Pancreas (tissue), 10 donors: Measurements from ENCODE around the gene DNAH17. TPM values are rescaled to one million over a fixed set of nuclear protein-coding genes. Genes with fewer than 3 reads are reported as not detected.

ENCODE experiments used
- ATAC-seq, 4 donors: fragments of 200-7000 bp; cut with Tn5 transposase; one replicate each; pipeline versions ENCODE4 v1.8.0 to v1.9.1; 2020; ENCODE audit warnings: mild to moderate bottlenecking in 4 of 4, moderate library complexity in 4 of 4
- DNase-seq, 6 donors: peaks; one replicate each; pipeline ENCODE4 v3.0.0-alpha.2; 2020
- FAIRE-seq: peaks from 2 replicates; lab custom pipeline; 2012; peaks lifted over from hg19 to GRCh38; lab: Jason Lieb, UNC
- H3K27ac ChIP-seq, 4 donors: fragments of 200-600 bp; sonication (generic); 1 replicate in 3 of 4; 2 replicates in 1 of 4; pipeline versions ENCODE4 v1.5.0 to v1.8.0; 2020
- H3K27me3 ChIP-seq, 4 donors: fragments of 200-600 bp; one replicate each; pipeline ENCODE4 v1.8.0; 2021
- H3K36me3 ChIP-seq, 3 donors: fragments of 200-600 bp; sonication (generic) in 1 of 3; one replicate each; pipeline versions ENCODE4 v1.5.0 to v1.8.0; 2020 to 2021
- H3K4me1 ChIP-seq, 3 donors: fragments of 200-600 bp; one replicate each; pipeline ENCODE4 v1.8.0; 2021
- H3K4me3 ChIP-seq, 4 donors: fragments of 200-600 bp; sonication (generic) in 2 of 4; one replicate each; pipeline versions ENCODE4 v1.5.0 to v1.8.0; 2020 to 2021
- H3K9me3 ChIP-seq, 4 donors: fragments of 200-600 bp; one replicate each; pipeline ENCODE4 v1.8.0; 2021
- CTCF ChIP-seq, 4 donors: fragments of 200-600 bp; sonication (generic) in 3 of 4; IDR thresholded peaks; one replicate each; pipeline versions ENCODE4 v1.5.0 to v1.8.0; 2021; ENCODE audit warnings: antibody characterized with exemption in 4 of 4
- WGBS, 2 donors: extraction: QIAGEN DNeasy Blood & Tissue Kit; methylation state at CpG; one replicate each; pipeline ENCODE4 v1.1.7; 2013; 5-methylcytosine and 5-hydroxymethylcytosine counted together
- intact Hi-C, 3 donors: fragments of 100-400 bp; cut with DNase I; formaldehyde crosslinking; loops; one replicate each; pipeline versions ENCODE4 v1.11.1 to v1.14.2; 2022
- polyA plus RNA-seq, 2 donors: library from polyadenylated mRNA; stranded (reverse); fragments of 200-250 nt; gene quantifications; one replicate each; pipeline ENCODE4 v1.2.3, GENCODE V29; 2013
- total RNA-seq, 6 donors: library from RNA; stranded (reverse); fragmentation: NEBNext Ultra II Directional in 4 of 6; extraction: Animal tissue kit (Norgen Biotek cat#: 25700) in 4 of 6; gene quantifications; one replicate each; pipeline versions ENCODE4 v1.2.1 to v1.2.4, GENCODE V29; 2021 to 2023
- donor health status: healthy with polysubstance abuse.
- donor health status: DM: no; HTN: no; CAD: no; lungs with moderate emphysema.
- donor health status: DM: no; HTN: no; CAD: no.
- donor health status: control.
- donor health status: control.
- donor health status: Bipolar disorder and iron deficiency.
- donor health status: DM: yes; HTN: yes; CAD: no.
- donor health status: DM: no; HTN: no; CAD: no.
- donor health status: DM: no; HTN: no; CAD: no.
- donor health status: DM: yes; HTN: yes; CAD: no.

DNAH17 gene
- total and polyA plus RNA-seq, 8 donors = 0.02 to 0.08 (median 0.03) TPM; not detected in 5

- no peaks in the 10 kb centered on the region for H3K4me1 ChIP-seq
- TF ChIP-seq CTCF (IDR thresholded peaks at IDR 0.05) = no peak
- intact Hi-C loops = no loop called here
- no peak for FAIRE-seq
- 92 to 96% methylated on average over 11 of the region's 11 CpGs for WGBS, 2 donors
- no peak overlapping the region for H3K4me3 ChIP-seq
- peak in 1 of 6 donors; percentile 10 for DNase-seq
- no peaks in the 10 kb centered on the region for H3K27me3 ChIP-seq
- no peaks in the 10 kb centered on the region for H3K9me3 ChIP-seq
- H3K36me3 ChIP-seq = no peaks in the 10 kb centered on the region
- no peak for ATAC-seq
- H3K27ac ChIP-seq = no peak overlapping the region
Measured at GRCh38 chr17:78391051-78391431, 186.2 kb downstream of the DNAH17 start.

- DNase-seq (peak in 1 of 6 donors; percentile 22), ATAC-seq (peak in 1 of 4 donors; percentile 35), FAIRE-seq (no peak)
- H3K36me3 ChIP-seq = no peaks in the 10 kb centered on the region
- no peaks in the 10 kb centered on the region for H3K27me3 ChIP-seq
- no peak overlapping the region for H3K4me3 ChIP-seq
- 68 to 76% methylated on average over 15 of the region's 15 CpGs for WGBS, 2 donors
- intact Hi-C loops = no loop called here
- H3K9me3 ChIP-seq = no peaks in the 10 kb centered on the region
- H3K27ac ChIP-seq = peak overlapping the region in 1 of 4 donors; percentile 66
- no peak for TF ChIP-seq CTCF (IDR thresholded peaks at IDR 0.05)
- H3K4me1 ChIP-seq = peaks cover 0 to 3% (median 0%) of the 10 kb centered on the region in 3 donors
Measured at GRCh38 chr17:78390241-78391050, 186.8 kb downstream of the DNAH17 start.

GRCh38 chr17:78387977-78388941 lies 188.9 kb downstream of the DNAH17 start:
- Histone ChIP-seq H3K4me3 (no peak overlapping the region), H3K4me1 (peaks cover 0 to 10% (median 0%) of the 10 kb centered on the region in 3 donors), H3K9me3 (no peaks in the 10 kb centered on the region), H3K36me3 (no peaks in the 10 kb centered on the region), H3K27me3 (no peaks in the 10 kb centered on the region), H3K27ac (peak overlapping the region in 2 of 4 donors; percentile 64 to 66)
- 67 to 68% methylated on average over 10 of the region's 10 CpGs for WGBS, 2 donors
- TF ChIP-seq CTCF (IDR thresholded peaks at IDR 0.05) = no peak
- peak in 3 of 4 donors; percentile 25 to 62 (median 55) for ATAC-seq
- DNase-seq = peak in 2 of 6 donors; percentile 9 to 33
- intact Hi-C loops = no loop called here
- no peak for FAIRE-seq

- 88 to 89% methylated on average over 23 of the region's 23 CpGs for WGBS, 2 donors
- intact Hi-C loops = no loop called here
- DNase-seq (no peak), FAIRE-seq (no peak), ATAC-seq (no peak)
- no peaks in the 10 kb centered on the region for H3K9me3 ChIP-seq
- no peaks in the 10 kb centered on the region for H3K36me3 ChIP-seq
- H3K4me1 ChIP-seq = peaks cover 5 to 27% (median 11%) of the 10 kb centered on the region in 3 donors
- H3K27ac ChIP-seq = peak overlapping the region in 2 of 4 donors; percentile 65 to 66
- no peaks in the 10 kb centered on the region for H3K27me3 ChIP-seq
- no peak overlapping the region for H3K4me3 ChIP-seq
- TF ChIP-seq CTCF (IDR thresholded peaks at IDR 0.05) = no peak
Measured at GRCh38 chr17:78384479-78385175, 192.6 kb downstream of the DNAH17 start.
